Left lung (tissue), 10 donors: ENCODE results near the gene SLC13A2. TPM values are rescaled to one million over a fixed set of nuclear protein-coding genes. Genes with fewer than 3 reads are reported as not detected.
"Not testable (repeated sequence)": the region's sequence is repeated elsewhere in the genome, so short reads cannot be mapped to it uniquely, and the experiment has no call there.

Source experiments
- ATAC-seq: fragments of 200-7000 bp; cut with Tn5 transposase; one replicate; pipeline ENCODE4 v1.9.1; 2020; ENCODE audit warnings: moderate library complexity
- DNase-seq, 4 donors: peaks; one replicate each; pipeline ENCODE4 v3.0.0-alpha.2; 2013 to 2020
- H3K27ac ChIP-seq, 2 donors: fragments of 200-600 bp; sonication (generic) in 1 of 2; one replicate each; pipeline versions ENCODE4 v1.5.0 to v1.8.0; 2020 to 2021
- H3K27me3 ChIP-seq, 2 donors: fragments of 200-600 bp; sonication (generic) in 1 of 2; one replicate each; pipeline versions ENCODE4 v1.5.0 to v1.8.0; 2020 to 2021
- H3K36me3 ChIP-seq, 2 donors: fragments of 200-600 bp; sonication (generic) in 1 of 2; one replicate each; pipeline versions ENCODE4 v1.5.0 to v1.8.0; 2020 to 2021
- H3K4me1 ChIP-seq, 2 donors: fragments of 200-600 bp; one replicate each; pipeline ENCODE4 v1.8.0; 2021
- H3K4me3 ChIP-seq, 2 donors: fragments of 200-600 bp; sonication (generic) in 1 of 2; one replicate each; pipeline versions ENCODE4 v1.5.0 to v1.8.0; 2020 to 2021; ENCODE audit warnings: mild to moderate bottlenecking in 1 of 2
- H3K9me3 ChIP-seq, 2 donors: fragments of 200-600 bp; sonication (generic) in 1 of 2; one replicate each; pipeline versions ENCODE4 v1.5.0 to v1.8.0; 2020 to 2021
- CTCF ChIP-seq, 2 donors: fragments of 200-600 bp; sonication (generic) in 1 of 2; IDR thresholded peaks; one replicate each; pipeline versions ENCODE4 v1.5.0 to v1.8.0; 2021; ENCODE audit warnings: antibody characterized with exemption in 2 of 2
- intact Hi-C, 2 donors: fragments of 100-400 bp; cut with DNase I; formaldehyde crosslinking; loops; one replicate each; pipeline versions ENCODE4 v1.11.2 to v1.14.2; 2022
- polyA plus RNA-seq, 6 donors: library from polyadenylated mRNA; unstranded; fragments of 120-200 nt; gene quantifications; one replicate each; pipeline ENCODE4 v1.2.1, GENCODE V29; 2013; ENCODE audit not compliant: insufficient read length in 6 of 6
- total RNA-seq, 2 donors: library from RNA; stranded (reverse); fragmentation: NEBNext Ultra II Directional; extraction: Animal tissue kit (Norgen Biotek cat#: 25700); gene quantifications; one replicate each; pipeline ENCODE4 v1.2.1, GENCODE V29; 2021
- donor health status: DM: no; HTN: yes; CAD: no.
- donor health status: DM: no; HTN: no; CAD: no.

SLC13A2 gene
- total and polyA plus RNA-seq, 8 donors: 0.13 to 0.60 (median 0.42) TPM; not detected in 2

DNA sequence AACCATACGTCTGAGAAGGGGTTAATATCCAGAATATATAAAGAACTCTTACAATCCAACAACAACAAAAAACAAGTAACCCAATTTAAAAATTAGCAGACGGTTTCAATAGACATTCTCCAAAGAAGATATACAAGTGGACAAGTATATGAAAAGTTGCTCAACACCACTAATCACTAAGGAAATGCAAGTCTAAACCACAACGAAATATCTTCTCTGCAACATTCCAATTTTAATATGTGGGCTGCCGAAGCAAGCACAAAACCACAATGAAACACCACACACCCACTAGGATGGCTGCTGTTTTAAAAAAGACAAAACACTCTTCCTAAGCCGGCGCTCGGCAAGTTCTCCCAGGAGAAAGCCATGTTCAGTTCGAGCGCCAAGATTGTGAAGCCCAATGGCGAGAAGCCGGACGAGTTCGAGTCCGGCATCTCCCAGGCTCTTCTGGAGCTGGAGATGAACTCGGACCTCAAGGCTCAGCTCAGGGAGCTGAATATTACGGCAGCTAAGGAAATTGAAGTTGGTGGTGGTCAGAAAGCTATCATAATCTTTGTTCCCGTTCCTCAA lies 5.9 kb upstream of the SLC13A2 start:
- ATAC-seq: peak; percentile 15
- no peaks in the 10 kb centered on the region for H3K9me3 ChIP-seq
- no peak for TF ChIP-seq CTCF (IDR thresholded peaks at IDR 0.05)
- no peak overlapping the region for H3K27ac ChIP-seq
- intact Hi-C loops: no loop called here
- no peak overlapping the region for H3K4me3 ChIP-seq
- peaks cover 0 to 6% of the 10 kb centered on the region in 2 donors for H3K27me3 ChIP-seq
- no peaks in the 10 kb centered on the region for H3K36me3 ChIP-seq
- H3K4me1 ChIP-seq: peaks cover 0 to 25% of the 10 kb centered on the region in 2 donors
- DNase-seq: no peak

GRCh38 chr17:28468033-28468735 lies 5.3 kb upstream of the SLC13A2 start:
- ATAC-seq, H3K4me3 ChIP-seq, H3K27ac ChIP-seq, H3K27me3 ChIP-seq, DNase-seq, intact Hi-C loops, H3K36me3 ChIP-seq, H3K9me3 ChIP-seq: not testable (repeated sequence)
- H3K4me1 ChIP-seq: peaks cover 0 to 25% of the 10 kb centered on the region in 2 donors

- Histone ChIP-seq H3K4me1 (peaks cover 0 to 25% of the 10 kb centered on the region in 2 donors), H3K9me3 (no peaks in the 10 kb centered on the region), H3K27me3 (peaks cover 0 to 6% of the 10 kb centered on the region in 2 donors), H3K27ac (no peak overlapping the region), H3K4me3 (no peak overlapping the region), H3K36me3 (no peaks in the 10 kb centered on the region)
- peak; percentile 43 for ATAC-seq
- DNase-seq: no peak
- no peak for TF ChIP-seq CTCF (IDR thresholded peaks at IDR 0.05)
- intact Hi-C loops: no loop called here
Observed at GRCh38 chr17:28468781-28469180, 4.7 kb upstream of the SLC13A2 start.

- Histone ChIP-seq H3K27ac (no peak overlapping the region), H3K9me3 (no peaks in the 10 kb centered on the region), H3K27me3 (peaks cover 0 to 6% of the 10 kb centered on the region in 2 donors), H3K4me1 (peaks cover 0 to 25% of the 10 kb centered on the region in 2 donors), H3K4me3 (no peak overlapping the region), H3K36me3 (no peaks in the 10 kb centered on the region)
- no peak for ATAC-seq
- DNase-seq: no peak
- no peak for TF ChIP-seq CTCF (IDR thresholded peaks at IDR 0.05)
- intact Hi-C loops: no loop called here
Observed at GRCh38 chr17:28469376-28469775, 4.1 kb upstream of the SLC13A2 start.

- Histone ChIP-seq H3K36me3 (no peaks in the 10 kb centered on the region), H3K4me1 (peaks cover 0 to 29% of the 10 kb centered on the region in 2 donors), H3K27ac (no peak overlapping the region), H3K9me3 (no peaks in the 10 kb centered on the region), H3K27me3 (peaks cover 0 to 6% of the 10 kb centered on the region in 2 donors), H3K4me3 (no peak overlapping the region)
- DNase-seq (no peak), ATAC-seq (no peak)
- intact Hi-C loops: no loop called here
- no peak for TF ChIP-seq CTCF (IDR thresholded peaks at IDR 0.05)
Observed at GRCh38 chr17:28470266-28470913, 3.1 kb upstream of the SLC13A2 start.
